H1 (cell line): ENCODE data around the gene MYO5A. TPM values are rescaled to one million over a fixed set of nuclear protein-coding genes. Genes with fewer than 3 reads are reported as not detected.

ENCODE experiments used
- EGR1 ChIP-seq: IDR thresholded peaks from 2 replicates; pipeline ENCODE4 v1.6.1; 2011; ENCODE audit warnings: low read depth, low read length, borderline replicate concordance
- GABPA ChIP-seq: IDR thresholded peaks from 2 replicates; pipeline ENCODE4 v1.6.1; 2011; ENCODE audit warnings: mild to moderate bottlenecking, low read length, moderate library complexity, borderline replicate concordance; ENCODE audit not compliant: insufficient read depth
- JUN ChIP-seq: IDR thresholded peaks from 2 replicates; pipeline ENCODE4 v1.6.1; 2011; ENCODE audit warnings: low read depth, mild to moderate bottlenecking, improper control_type of control experiment, low read length
- JUND ChIP-seq: IDR thresholded peaks from 2 replicates; pipeline ENCODE4 v1.6.1; 2011; ENCODE audit warnings: mild to moderate bottlenecking, improper control_type of control experiment, low read length
- RBBP5 ChIP-seq: IDR thresholded peaks from 2 replicates; pipeline ENCODE4 v1.7.1; 2012; ENCODE audit warnings: low read depth, mild to moderate bottlenecking, inconsistent platforms, low read length, moderate library complexity, borderline replicate concordance
- RNF2 ChIP-seq: fragments of 200-900, 300-1000 bp; sonication (generic); IDR thresholded peaks from 2 replicates; pipeline ENCODE4 v1.7.1; 2016; ENCODE audit warnings: borderline replicate concordance, low read depth, mild to moderate bottlenecking, antibody characterized with exemption, low read length; ENCODE audit not compliant: poor library complexity, severe bottlenecking; ENCODE audit errors: missing control alignments
- SIRT6 ChIP-seq: IDR thresholded peaks from one replicate; pipeline ENCODE4 v1.7.1; 2012; ENCODE audit warnings: low read length, inconsistent platforms
- TAF7 ChIP-seq: optimal IDR thresholded peaks from 2 replicates; pipeline ENCODE3; 2011; ENCODE audit warnings: low read depth, mild to moderate bottlenecking, inconsistent platforms, low read length, moderate library complexity, borderline replicate concordance
- YY1 ChIP-seq: IDR thresholded peaks from 2 replicates; pipeline ENCODE4 v1.6.1; 2011; ENCODE audit warnings: low read depth, mild to moderate bottlenecking, low read length
- polyA plus RNA-seq, 7 experiments: library from polyadenylated mRNA; depleted of rRNA in 3 of 7; stranded (reverse) in 5 of 7; unstranded in 2 of 7; fragments of >200 nt in 5 of 7; fragments of 200-250 nt in 2 of 7; gene quantifications; 1 replicate in 5 of 7; 2 replicates in 1 of 7; 4 replicates in 1 of 7; pipeline versions ENCODE4 v1.2.1 to v1.2.3, GENCODE V29; 2011 to 2013; ENCODE audit warnings: missing spikeins in 2 of 7, mixed read lengths in 2 of 7
- total RNA-seq: library from RNA; stranded (reverse); fragmentation: NEBNext Ultra II Directional; extraction: Animal tissue kit (Norgen Biotek cat#: 25700); gene quantifications from 2 replicates; pipeline ENCODE4 v1.2.1, GENCODE V29; 2021
- TF ChIP-seq, protein P1 (sequence below): fragments of 300-600 bp; sonication (generic); IDR thresholded peaks from 2 replicates; pipeline ENCODE4 v1.7.1; 2012; ENCODE audit warnings: low read length, moderate library complexity, mild to moderate bottlenecking, inconsistent platforms; ENCODE audit not compliant: insufficient replicate concordance

MYO5A gene
- total and polyA plus RNA-seq, 2 of the 8 experiments (the other 6 are each of a cell fraction or from before 2014, with no cell fraction given) = 11.4 to 24.7 TPM

DNA sequence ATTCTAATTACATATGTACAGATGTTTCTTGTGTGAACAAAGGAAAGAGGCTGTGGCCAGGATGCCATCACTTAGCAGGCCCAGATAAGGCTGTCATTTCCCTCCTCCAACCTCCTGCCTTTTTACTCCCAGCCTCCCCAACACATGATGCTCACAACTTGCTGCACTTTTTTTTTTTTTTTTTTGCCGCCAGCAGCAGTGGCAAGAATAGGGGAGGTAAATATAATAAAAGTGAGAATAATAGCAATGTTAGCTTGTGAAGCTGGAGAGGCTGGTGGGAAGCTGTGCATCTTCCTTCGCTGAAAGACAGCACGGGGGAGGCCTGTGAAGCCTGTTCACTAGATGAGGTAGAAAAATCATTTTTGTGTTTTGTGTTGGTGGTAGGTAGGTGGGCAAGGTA lies 190.6 kb downstream of the MYO5A start (continued):
- TF ChIP-seq, protein P1, sequence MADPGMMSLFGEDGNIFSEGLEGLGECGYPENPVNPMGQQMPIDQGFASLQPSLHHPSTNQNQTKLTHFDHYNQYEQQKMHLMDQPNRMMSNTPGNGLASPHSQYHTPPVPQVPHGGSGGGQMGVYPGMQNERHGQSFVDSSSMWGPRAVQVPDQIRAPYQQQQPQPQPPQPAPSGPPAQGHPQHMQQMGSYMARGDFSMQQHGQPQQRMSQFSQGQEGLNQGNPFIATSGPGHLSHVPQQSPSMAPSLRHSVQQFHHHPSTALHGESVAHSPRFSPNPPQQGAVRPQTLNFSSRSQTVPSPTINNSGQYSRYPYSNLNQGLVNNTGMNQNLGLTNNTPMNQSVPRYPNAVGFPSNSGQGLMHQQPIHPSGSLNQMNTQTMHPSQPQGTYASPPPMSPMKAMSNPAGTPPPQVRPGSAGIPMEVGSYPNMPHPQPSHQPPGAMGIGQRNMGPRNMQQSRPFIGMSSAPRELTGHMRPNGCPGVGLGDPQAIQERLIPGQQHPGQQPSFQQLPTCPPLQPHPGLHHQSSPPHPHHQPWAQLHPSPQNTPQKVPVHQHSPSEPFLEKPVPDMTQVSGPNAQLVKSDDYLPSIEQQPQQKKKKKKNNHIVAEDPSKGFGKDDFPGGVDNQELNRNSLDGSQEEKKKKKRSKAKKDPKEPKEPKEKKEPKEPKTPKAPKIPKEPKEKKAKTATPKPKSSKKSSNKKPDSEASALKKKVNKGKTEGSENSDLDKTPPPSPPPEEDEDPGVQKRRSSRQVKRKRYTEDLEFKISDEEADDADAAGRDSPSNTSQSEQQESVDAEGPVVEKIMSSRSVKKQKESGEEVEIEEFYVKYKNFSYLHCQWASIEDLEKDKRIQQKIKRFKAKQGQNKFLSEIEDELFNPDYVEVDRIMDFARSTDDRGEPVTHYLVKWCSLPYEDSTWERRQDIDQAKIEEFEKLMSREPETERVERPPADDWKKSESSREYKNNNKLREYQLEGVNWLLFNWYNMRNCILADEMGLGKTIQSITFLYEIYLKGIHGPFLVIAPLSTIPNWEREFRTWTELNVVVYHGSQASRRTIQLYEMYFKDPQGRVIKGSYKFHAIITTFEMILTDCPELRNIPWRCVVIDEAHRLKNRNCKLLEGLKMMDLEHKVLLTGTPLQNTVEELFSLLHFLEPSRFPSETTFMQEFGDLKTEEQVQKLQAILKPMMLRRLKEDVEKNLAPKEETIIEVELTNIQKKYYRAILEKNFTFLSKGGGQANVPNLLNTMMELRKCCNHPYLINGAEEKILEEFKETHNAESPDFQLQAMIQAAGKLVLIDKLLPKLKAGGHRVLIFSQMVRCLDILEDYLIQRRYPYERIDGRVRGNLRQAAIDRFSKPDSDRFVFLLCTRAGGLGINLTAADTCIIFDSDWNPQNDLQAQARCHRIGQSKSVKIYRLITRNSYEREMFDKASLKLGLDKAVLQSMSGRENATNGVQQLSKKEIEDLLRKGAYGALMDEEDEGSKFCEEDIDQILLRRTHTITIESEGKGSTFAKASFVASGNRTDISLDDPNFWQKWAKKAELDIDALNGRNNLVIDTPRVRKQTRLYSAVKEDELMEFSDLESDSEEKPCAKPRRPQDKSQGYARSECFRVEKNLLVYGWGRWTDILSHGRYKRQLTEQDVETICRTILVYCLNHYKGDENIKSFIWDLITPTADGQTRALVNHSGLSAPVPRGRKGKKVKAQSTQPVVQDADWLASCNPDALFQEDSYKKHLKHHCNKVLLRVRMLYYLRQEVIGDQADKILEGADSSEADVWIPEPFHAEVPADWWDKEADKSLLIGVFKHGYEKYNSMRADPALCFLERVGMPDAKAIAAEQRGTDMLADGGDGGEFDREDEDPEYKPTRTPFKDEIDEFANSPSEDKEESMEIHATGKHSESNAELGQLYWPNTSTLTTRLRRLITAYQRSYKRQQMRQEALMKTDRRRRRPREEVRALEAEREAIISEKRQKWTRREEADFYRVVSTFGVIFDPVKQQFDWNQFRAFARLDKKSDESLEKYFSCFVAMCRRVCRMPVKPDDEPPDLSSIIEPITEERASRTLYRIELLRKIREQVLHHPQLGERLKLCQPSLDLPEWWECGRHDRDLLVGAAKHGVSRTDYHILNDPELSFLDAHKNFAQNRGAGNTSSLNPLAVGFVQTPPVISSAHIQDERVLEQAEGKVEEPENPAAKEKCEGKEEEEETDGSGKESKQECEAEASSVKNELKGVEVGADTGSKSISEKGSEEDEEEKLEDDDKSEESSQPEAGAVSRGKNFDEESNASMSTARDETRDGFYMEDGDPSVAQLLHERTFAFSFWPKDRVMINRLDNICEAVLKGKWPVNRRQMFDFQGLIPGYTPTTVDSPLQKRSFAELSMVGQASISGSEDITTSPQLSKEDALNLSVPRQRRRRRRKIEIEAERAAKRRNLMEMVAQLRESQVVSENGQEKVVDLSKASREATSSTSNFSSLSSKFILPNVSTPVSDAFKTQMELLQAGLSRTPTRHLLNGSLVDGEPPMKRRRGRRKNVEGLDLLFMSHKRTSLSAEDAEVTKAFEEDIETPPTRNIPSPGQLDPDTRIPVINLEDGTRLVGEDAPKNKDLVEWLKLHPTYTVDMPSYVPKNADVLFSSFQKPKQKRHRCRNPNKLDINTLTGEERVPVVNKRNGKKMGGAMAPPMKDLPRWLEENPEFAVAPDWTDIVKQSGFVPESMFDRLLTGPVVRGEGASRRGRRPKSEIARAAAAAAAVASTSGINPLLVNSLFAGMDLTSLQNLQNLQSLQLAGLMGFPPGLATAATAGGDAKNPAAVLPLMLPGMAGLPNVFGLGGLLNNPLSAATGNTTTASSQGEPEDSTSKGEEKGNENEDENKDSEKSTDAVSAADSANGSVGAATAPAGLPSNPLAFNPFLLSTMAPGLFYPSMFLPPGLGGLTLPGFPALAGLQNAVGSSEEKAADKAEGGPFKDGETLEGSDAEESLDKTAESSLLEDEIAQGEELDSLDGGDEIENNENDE = no peak
- TF ChIP-seq SIRT6 (no peak), TAF7 (no peak), YY1 (no peak), JUND (no peak), RBBP5 (no peak), JUN (no peak), GABPA (no peak), EGR1 (no peak), RNF2 (no peak)
- TF ChIP-seq, all 59 proteins: peak for 0
